ENCODE measurements around the gene RANGAP1.
A peak's percentile ranks its signal among the peaks of the same experiment; 100 is the strongest.

RANGAP1 gene

DNA sequence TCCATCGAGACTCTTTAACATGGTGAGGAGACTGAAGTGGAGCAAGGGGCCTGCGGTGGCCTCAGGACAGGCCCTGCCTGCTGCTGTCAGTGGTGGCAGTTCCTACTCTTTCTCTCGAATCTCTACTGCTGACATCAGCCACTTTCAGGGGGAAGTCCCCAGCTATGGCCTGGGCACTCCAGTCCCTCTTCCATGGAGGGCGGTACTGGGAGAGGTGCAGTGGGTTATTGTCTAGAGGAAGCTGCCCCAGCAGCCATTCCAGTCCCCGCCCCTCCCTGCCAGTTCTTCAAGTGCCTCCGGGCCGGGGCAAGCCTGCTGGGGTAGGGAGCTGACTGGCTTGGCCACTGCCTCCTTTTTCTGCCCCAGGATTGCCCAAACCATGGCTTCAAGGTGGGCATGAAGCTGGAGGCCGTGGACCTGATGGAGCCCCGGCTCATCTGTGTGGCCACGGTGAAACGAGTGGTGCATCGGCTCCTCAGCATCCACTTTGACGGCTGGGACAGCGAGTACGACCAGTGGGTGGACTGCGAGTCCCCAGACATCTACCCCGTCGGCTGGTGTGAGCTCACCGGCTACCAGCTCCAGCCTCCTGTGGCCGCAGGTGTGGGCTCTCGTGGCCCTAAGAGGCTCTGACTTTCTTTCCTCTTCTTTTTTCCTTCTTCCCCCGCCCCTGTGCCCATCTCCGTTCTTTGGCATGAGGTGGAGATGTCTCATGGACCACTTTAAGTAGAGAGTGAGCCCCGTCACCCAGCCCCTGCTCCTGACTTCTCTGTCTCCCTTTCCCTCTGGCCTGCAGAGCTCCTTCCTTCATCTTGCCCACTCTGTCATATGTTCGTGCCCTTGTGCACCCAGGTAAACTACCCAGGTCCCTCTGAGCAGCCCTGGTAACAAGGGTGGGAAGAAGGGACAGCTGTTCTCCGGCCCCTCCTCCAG, 59.0 kb downstream of the RANGAP1 start:
- Histone ChIP-seq H3K27me3 (ENCODE audit: low read depth) (no peaks in the 10 kb centered on the region), H3K9me3 (no peaks in the 10 kb centered on the region), H3K4me3 (no peak overlapping the region), H3K36me3 (replicated peaks) (peaks cover 53% of the 10 kb centered on the region), H3K4me1 (no peaks in the 10 kb centered on the region)
- DNase-seq (ENCODE audit: low spot score in 2 of 2): no peak
- in situ Hi-C loops (cut with MboI; ENCODE audit: low sequenced_read_pairs): no loop called here

DNA sequence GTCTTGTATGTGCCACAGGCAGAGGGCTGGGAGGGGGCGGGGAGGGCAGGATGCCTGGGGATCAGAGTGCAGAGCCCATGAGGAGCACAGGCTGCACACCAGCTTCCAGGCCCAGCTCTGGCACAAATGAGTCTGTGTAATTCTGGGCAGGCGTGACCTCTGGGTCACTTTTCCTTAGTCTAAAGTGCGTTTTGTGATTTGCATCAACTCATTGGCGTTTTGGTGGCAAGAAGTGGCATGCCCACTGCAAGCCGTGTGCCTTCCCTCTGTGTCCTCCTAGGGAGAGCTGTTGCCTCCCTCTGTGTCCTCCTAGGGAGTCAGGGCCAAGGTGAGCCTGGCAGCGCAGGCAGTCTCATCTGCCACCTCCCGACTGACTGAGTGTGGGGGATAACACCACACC, 62.5 kb downstream of the RANGAP1 start:
- no peak overlapping the region for H3K4me3 ChIP-seq
- in situ Hi-C loops (cut with MboI; ENCODE audit: low sequenced_read_pairs): no loop called here
- peaks cover 68% of the 10 kb centered on the region for H3K36me3 ChIP-seq (replicated peaks)
- no peak for DNase-seq (ENCODE audit: low spot score in 2 of 2)
- no peaks in the 10 kb centered on the region for H3K27me3 ChIP-seq (ENCODE audit: low read depth)
- no peaks in the 10 kb centered on the region for H3K4me1 ChIP-seq
- no peaks in the 10 kb centered on the region for H3K9me3 ChIP-seq

DNA sequence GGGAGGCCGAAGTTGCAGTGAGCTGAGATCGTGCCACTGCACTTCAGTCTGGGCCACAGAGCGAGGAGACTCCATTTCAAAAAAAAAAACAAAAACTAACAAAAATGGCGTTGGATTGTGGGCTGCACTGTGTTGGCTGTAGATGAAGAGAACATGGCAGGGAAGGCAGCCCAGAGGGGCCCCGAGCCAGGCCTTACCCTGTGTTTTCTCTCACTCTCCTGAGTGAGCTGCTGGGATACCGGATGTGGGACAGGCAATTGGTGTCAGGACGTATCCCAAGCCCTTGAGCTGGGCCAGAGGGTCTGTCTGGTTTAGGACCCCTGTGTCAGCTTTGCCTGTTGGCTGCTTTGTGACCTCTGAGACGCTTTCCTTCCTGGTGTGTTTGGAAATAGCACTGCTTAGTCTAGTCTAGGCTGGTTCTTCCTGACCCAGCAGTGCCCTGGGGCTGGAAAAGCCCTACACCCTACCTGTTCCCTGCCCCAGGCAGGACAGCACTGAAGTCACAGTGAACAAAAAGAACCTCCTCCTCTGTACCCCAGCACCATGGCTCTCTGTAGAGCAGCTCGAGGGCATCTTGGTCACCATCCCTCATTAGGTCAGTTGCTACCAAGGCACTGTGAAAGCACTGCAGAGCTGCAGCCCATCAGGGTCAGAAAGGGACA, 63.0 kb downstream of the RANGAP1 start:
- DNase-seq (ENCODE audit: low spot score in 2 of 2): no peak
- peaks cover 70% of the 10 kb centered on the region for H3K36me3 ChIP-seq (replicated peaks)
- no peaks in the 10 kb centered on the region for H3K9me3 ChIP-seq
- H3K27me3 ChIP-seq (ENCODE audit: low read depth): no peaks in the 10 kb centered on the region
- H3K4me3 ChIP-seq: no peak overlapping the region
- H3K4me1 ChIP-seq: no peaks in the 10 kb centered on the region
- in situ Hi-C loops (cut with MboI; ENCODE audit: low sequenced_read_pairs): no loop called here

DNA sequence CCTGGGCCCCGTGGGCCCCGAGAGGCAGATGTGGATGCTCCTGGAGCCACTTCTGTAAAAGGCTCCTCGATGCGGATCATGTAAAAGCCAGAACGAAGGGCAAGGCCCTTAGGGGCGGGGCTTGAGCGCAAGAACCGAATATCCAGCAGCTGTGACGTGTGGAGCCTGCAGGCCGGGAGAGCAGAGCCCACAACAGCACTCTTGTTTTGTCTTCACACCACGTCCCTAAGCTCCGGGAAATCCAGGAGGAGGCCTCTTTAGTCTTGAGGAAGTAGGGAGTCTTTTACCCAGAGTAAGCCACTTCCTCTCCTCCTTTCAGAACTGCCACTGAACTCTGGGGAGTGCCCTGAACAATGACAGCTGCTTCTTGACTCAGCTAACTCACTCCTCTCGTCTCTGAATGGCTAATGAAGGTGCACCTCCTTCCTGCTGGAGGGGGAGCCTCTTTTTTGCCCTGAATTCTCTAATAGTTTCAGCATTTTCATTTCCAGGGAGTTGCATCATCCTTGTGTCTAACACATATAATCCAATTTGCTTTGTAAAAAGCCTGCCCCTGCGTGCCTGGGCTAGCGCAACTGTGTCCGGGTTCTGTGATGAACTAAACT, 68.3 kb downstream of the RANGAP1 start:
- DNase-seq (ENCODE audit: low spot score in 2 of 2): peak in 1 of 2 experiments; percentile 26
- Histone ChIP-seq H3K27me3 (ENCODE audit: low read depth) (no peaks in the 10 kb centered on the region), H3K4me3 (no peak overlapping the region), H3K9me3 (no peaks in the 10 kb centered on the region), H3K4me1 (no peaks in the 10 kb centered on the region), H3K36me3 (replicated peaks) (peaks cover 57% of the 10 kb centered on the region)
- in situ Hi-C loops (cut with MboI; ENCODE audit: low sequenced_read_pairs): no loop called here

DNA sequence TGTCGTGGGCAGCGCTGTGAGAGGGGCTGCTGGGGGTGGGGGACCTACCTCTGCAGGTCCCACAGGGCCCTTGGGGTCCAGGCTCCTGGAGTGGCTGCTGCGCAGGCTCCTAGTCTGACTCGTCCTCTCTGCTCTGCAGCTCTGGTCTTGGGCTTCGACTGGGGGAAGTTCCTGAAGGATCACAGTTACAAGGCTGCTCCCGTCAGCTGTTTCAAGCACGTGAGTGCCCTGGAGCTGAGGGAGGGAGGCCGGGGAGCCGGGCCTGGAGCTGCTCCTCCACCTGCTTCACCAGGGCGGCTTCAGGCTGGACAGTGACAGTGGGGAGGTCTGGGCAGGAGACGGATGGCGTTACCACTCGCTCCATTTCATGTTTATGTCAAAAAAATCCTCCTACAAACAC, 69.0 kb downstream of the RANGAP1 start:
- Histone ChIP-seq H3K36me3 (replicated peaks) (peaks cover 55% of the 10 kb centered on the region), H3K4me1 (no peaks in the 10 kb centered on the region), H3K27me3 (ENCODE audit: low read depth) (no peaks in the 10 kb centered on the region), H3K4me3 (no peak overlapping the region), H3K9me3 (no peaks in the 10 kb centered on the region)
- DNase-seq (ENCODE audit: low spot score in 2 of 2): no peak
- in situ Hi-C loops (cut with MboI; ENCODE audit: low sequenced_read_pairs): no loop called here

DNA sequence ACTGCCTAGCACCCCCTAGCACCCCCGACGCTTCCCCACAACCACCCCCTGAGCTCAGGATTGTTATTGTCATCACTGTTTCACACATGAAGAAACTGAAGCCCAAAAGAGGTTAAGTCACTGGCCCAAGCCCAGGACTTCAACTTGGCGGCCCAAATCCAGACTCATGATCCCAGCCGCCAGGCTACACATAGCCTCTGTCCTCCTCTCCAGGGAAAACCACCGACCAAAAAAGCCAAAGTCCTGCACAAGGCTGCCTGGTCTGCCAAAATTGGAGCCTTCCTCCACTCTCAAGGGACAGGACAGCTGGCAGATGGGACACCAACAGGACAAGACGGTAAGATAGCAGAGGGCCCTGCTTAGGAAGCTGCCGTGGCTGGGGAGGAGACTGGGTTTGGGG, 70.1 kb downstream of the RANGAP1 start:
- H3K36me3 ChIP-seq (replicated peaks): peaks cover 46% of the 10 kb centered on the region
- no peak for DNase-seq (ENCODE audit: low spot score in 2 of 2)
- no peaks in the 10 kb centered on the region for H3K27me3 ChIP-seq (ENCODE audit: low read depth)
- H3K9me3 ChIP-seq: no peaks in the 10 kb centered on the region
- H3K4me1 ChIP-seq: no peaks in the 10 kb centered on the region
- no peak overlapping the region for H3K4me3 ChIP-seq
- in situ Hi-C loops (cut with MboI; ENCODE audit: low sequenced_read_pairs): no loop called here

DNA sequence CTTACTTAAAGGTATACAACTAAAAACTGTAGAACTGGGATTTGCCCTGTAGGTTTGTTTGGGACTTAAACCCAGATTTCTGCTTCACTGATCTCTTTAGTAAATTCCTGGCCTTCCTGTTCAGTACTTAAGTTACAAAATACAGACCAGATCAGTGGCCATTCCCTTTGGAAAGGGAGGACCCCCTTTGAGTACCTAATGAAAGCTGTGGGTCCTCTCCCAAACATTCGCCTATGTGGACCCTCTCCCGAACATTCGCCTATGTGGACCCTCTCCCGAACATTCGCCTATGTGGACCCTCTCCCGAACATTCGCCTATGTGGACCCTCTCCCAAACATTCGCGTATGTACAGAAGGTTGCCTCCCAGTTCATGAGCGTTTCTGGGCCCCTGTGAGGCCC, 70.6 kb downstream of the RANGAP1 start:
- H3K27me3 ChIP-seq (ENCODE audit: low read depth): no peaks in the 10 kb centered on the region
- in situ Hi-C loops (cut with MboI; ENCODE audit: low sequenced_read_pairs): no loop called here
- no peak overlapping the region for H3K4me3 ChIP-seq
- H3K36me3 ChIP-seq (replicated peaks): peaks cover 47% of the 10 kb centered on the region
- no peaks in the 10 kb centered on the region for H3K4me1 ChIP-seq
- no peak for DNase-seq (ENCODE audit: low spot score in 2 of 2)
- H3K9me3 ChIP-seq: no peaks in the 10 kb centered on the region

DNA sequence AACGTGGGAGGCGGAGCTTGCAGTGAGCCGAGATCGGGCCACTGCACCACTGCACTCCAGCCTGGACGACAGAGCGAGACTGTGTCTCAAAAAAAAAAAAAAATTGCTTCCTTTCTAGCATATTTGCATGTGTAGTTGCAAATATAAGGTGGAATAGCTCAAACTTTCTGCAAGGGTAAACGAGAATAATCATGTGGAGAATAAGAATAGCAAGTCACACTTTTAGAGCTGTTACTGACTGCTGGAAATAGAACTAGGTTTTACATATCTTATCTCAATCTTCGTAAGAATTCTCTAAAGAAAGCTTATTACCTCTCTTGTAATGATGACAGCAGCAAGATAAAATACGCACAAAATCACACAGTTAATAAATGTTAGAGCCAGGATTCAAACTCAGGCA, 79.3 kb downstream of the RANGAP1 start:
- in situ Hi-C loops (cut with MboI; ENCODE audit: low sequenced_read_pairs): no loop called here
- no peak for DNase-seq (ENCODE audit: low spot score in 2 of 2)
- peaks cover 15% of the 10 kb centered on the region for H3K36me3 ChIP-seq (replicated peaks)
- no peak overlapping the region for H3K4me3 ChIP-seq
- H3K4me1 ChIP-seq: peaks cover 3% of the 10 kb centered on the region; the same call in 1 of the 2 replicates
- 0 out of 2 replicates have a peak, but pooled peaks cover 3% of the 10 kb centered on the region for H3K27me3 ChIP-seq (ENCODE audit: low read depth)
- H3K9me3 ChIP-seq: no peaks in the 10 kb centered on the region

DNA sequence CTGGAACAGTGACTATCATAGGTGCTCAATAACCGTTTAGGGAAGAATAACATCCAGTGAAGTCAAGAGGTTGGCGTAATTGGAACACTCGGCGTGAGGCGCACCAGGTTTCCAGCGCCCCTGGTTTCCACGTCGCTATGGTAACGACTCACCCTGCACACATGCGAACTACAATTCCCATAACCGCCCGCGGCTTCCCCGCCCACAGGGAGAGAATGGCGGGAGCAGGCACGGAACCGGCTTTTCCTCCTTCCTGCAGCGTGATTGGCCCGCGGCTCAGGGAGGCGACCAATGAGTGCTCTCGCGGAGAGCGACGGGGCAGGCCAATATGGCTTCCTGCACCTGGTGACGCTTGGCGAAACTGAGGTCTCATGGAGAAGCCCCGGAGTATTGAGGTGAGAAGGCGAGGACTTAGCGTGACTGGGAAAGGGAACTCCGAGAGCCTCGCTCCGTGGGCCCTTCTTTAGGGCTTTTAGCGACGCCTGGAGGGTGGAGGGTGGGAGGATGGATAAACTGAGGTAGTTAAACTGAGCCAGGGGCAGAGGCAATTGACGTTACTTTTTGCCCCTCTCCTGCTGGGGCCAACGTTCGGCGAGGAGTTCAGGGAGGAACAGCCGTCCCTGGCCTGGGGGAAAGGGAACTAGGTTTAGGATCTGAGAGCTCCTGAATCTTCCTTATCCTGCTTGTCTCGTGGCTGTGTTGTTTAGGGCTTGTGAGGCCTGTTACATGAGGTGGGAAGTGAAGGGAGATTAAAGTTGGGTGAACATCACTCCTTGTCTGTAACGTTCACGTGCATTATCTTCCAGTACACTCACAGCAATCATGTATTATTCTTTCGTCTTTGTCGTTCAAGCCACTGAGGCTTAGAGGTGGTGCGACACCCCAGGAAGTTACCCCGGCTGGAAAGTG, 80.7 kb downstream of the RANGAP1 start, which contains the start of gene L3MBTL2:
L3MBTL2 (plus strand) TSS at position 321 of the 909 bp plus-strand sequence; CDS start at position 372, 51 bp downstream.
- Histone ChIP-seq H3K9me3 (no peaks in the 10 kb centered on the region), H3K27me3 (ENCODE audit: low read depth) (peaks cover 3% of the 10 kb centered on the region; the same call in 1 of the 2 replicates), H3K4me3 (peak within 1 kb of the TSS; percentile 79), H3K4me1 (peaks cover 3% of the 10 kb centered on the region; the same call in 1 of the 2 replicates), H3K36me3 (replicated peaks) (peaks cover 8% of the 10 kb centered on the region; the same call in 1 of the 2 replicates)
- peak; percentile 98 to 100 for DNase-seq (ENCODE audit: low spot score in 2 of 2)
- in situ Hi-C loops (cut with MboI; ENCODE audit: low sequenced_read_pairs): no loop called here

DNA sequence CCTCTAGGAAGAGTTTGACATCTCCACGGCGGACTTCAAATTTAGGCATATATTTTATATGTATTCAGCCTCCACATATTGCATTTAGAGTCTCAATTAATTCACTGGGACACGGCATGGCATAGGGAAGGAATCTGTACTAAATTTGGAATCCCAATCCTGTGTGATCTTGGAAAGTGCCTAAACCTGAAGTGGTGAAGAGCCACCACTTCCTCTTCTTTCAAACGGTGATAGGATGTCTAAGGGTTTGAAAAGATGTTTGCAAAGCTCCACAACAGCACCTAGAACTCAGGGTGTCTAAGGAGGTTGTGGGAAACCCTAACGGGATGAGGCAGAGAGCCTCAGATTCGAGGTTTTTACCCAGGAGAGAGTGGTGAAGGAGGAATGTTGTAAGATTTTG, 81.9 kb downstream of the RANGAP1 start:
- H3K9me3 ChIP-seq: no peaks in the 10 kb centered on the region
- H3K4me3 ChIP-seq: no peak overlapping the region
- DNase-seq (ENCODE audit: low spot score in 2 of 2): no peak
- in situ Hi-C loops (cut with MboI; ENCODE audit: low sequenced_read_pairs): no loop called here
- H3K4me1 ChIP-seq: peaks cover 3% of the 10 kb centered on the region; the same call in 1 of the 2 replicates
- H3K36me3 ChIP-seq (replicated peaks): 0 out of 2 replicates have a peak, but pooled peaks cover 2% of the 10 kb centered on the region
- H3K27me3 ChIP-seq (ENCODE audit: low read depth): peaks cover 3% of the 10 kb centered on the region; the same call in 1 of the 2 replicates

DNA sequence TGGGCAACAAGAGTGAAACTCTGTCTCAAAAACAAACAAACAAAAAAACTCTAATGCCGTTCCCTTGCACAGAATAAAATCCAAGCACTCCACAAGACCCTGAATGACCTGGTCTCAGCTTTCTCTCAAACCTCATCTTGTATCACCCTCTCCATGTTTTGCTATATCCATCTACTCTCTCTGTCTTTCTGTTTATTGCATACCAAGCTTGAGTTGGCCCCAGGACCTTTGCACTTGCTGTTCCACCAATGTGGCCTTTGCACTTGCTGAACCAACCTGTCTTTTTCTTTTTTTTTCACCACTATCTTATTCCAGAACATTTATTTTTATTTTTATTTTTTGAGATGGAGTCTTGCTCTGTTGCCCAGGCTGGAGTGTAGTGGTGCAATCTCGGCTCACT, 82.9 kb downstream of the RANGAP1 start:
- Histone ChIP-seq H3K4me3 (no peak overlapping the region), H3K4me1 (peaks cover 6% of the 10 kb centered on the region), H3K9me3 (no peaks in the 10 kb centered on the region), H3K36me3 (replicated peaks) (0 out of 2 replicates have a peak, but pooled peaks cover 2% of the 10 kb centered on the region), H3K27me3 (ENCODE audit: low read depth) (peaks cover 3% of the 10 kb centered on the region; the same call in 1 of the 2 replicates)
- in situ Hi-C loops (cut with MboI; ENCODE audit: low sequenced_read_pairs): no loop called here
- DNase-seq (ENCODE audit: low spot score in 2 of 2): no peak

DNA sequence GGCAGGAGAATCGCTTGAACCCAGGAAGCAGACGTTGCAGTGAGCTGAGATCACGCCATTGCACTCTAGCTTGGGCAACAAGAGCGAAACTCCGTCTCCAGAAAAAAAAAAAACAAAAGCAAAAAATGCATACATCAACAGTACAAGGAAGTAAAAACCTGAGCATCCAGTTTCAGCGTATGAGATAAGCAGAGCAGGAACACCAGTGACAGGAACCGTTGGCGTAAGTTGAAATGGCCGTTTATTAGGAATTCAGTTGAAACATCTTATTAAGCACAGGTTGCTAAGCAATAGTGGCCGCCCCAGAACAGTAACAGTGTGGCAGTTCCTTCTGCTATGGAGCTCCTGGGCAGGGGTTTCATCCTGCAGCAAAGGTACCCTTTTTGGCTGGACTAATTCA, 84.8 kb downstream of the RANGAP1 start:
- Histone ChIP-seq H3K9me3 (no peaks in the 10 kb centered on the region), H3K27me3 (ENCODE audit: low read depth) (peaks cover 3% of the 10 kb centered on the region; the same call in 1 of the 2 replicates), H3K4me1 (peaks cover 5% of the 10 kb centered on the region), H3K36me3 (replicated peaks) (0 out of 2 replicates have a peak, but pooled peaks cover 2% of the 10 kb centered on the region), H3K4me3 (no peak overlapping the region)
- in situ Hi-C loops (cut with MboI; ENCODE audit: low sequenced_read_pairs): no loop called here
- DNase-seq (ENCODE audit: low spot score in 2 of 2): no peak

All from HAP-1 (cell line).